ENCODE measurements around the gene LAMA2.

The LAMA2 gene

DNA sequence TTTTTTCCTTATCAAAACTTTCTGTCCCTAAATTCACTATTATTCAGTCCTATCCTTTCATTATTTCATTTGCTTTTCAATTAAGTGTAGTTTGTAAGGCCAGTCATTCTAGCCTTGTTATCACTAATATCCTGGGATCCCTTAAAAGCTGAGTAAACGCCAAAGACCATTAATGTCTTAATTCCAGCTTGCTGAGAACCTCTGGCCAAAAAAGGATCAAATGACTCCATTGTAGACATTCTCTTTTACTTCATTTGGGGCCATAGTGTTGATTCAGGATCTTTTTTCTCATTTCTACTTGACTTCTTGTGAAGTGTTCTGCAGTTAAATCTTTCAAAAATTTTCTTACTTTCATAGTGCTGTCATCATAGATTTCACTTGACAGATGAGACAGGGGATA, 379.7 kb downstream of the LAMA2 start:
- DNase-seq (ENCODE audit: low spot score) = no peak

GRCh38 chr6:129263176-129263575, 380.2 kb downstream of the LAMA2 start:
- no peak for DNase-seq (ENCODE audit: low spot score)

- DNase-seq (ENCODE audit: low spot score) = no peak
Measured at GRCh38 chr6:129264480-129265045, 381.6 kb downstream of the LAMA2 start.

DNA sequence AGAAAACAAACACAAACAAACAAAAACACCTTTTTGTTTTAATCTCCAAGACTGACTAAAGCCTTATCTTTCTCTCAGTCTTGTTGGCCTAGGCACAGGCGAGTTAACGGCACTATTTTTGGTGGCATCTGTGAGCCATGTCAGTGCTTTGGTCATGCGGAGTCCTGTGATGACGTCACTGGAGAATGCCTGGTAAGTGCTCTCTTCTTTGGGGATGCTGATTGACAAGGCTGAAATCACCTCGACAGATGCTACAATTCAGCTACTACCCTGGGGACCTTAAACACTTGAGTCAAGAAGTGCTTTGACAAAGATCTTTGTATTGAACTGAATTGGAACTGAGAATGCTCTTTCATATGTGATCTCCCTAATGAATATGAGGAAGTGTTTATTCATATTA, 384.1 kb downstream of the LAMA2 start:
- DNase-seq (ENCODE audit: low spot score) = no peak

GRCh38 chr6:129269076-129269475, 386.1 kb downstream of the LAMA2 start:
- no peak for DNase-seq (ENCODE audit: low spot score)

DNA sequence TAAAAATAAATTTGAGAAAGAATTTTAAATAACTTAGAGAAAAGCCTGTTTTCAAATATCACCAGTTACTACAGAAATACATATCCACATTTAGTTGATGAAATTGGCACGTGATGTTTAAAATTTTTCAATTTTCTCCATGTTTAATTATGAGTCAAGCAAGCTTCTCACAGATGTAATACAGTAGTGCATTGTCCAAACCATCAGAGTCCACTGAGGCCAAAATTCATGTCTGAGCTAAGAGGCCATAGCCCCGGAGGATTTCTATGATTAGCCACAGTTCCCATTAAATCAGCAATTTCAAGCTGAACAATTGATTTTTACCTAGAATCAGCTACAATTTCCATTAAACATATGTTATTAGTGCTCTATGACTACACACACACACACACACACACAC, 387.0 kb downstream of the LAMA2 start:
- DNase-seq (ENCODE audit: low spot score) = no peak

DNA sequence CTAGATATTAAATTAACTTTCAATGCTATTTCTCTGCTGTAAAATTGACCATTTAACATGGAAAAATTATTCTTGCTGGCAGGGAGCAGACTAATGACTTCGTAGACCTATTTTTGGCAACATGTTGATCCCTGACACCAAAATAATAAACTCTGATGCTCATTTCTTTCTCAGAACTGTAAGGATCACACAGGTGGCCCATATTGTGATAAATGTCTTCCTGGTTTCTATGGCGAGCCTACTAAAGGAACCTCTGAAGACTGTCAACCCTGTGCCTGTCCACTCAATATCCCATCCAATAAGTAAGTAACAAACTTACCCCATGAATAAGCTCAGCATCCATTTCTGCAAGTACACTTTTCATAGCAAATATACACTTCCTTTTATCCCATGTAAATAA, 387.5 kb downstream of the LAMA2 start:
- DNase-seq (ENCODE audit: low spot score) = no peak

- DNase-seq (ENCODE audit: low spot score) = no peak
Measured at GRCh38 chr6:129273161-129273560, 390.2 kb downstream of the LAMA2 start.

- no peak for DNase-seq (ENCODE audit: low spot score)
Measured at GRCh38 chr6:129276461-129276860, 393.5 kb downstream of the LAMA2 start.

DNA sequence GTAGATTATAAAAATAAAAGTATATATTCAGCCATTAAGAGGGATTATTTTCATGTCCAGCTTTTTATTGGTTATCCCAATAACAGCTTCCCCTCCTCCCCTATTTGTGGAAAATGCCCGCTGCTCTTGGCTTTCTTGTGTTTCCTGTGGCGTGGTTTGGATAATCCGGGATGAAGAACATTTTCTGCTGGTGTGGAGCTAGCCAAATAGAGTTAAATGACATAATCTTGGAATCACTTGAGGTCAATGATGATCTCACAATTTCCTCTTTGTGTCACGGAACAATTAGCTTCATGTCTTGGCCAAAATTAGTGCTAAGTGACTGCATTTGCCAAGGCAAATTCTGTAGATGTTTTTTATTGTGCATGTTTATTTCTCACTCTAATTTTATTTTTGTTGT, 394.0 kb downstream of the LAMA2 start:
- no peak for DNase-seq (ENCODE audit: low spot score)

DNA sequence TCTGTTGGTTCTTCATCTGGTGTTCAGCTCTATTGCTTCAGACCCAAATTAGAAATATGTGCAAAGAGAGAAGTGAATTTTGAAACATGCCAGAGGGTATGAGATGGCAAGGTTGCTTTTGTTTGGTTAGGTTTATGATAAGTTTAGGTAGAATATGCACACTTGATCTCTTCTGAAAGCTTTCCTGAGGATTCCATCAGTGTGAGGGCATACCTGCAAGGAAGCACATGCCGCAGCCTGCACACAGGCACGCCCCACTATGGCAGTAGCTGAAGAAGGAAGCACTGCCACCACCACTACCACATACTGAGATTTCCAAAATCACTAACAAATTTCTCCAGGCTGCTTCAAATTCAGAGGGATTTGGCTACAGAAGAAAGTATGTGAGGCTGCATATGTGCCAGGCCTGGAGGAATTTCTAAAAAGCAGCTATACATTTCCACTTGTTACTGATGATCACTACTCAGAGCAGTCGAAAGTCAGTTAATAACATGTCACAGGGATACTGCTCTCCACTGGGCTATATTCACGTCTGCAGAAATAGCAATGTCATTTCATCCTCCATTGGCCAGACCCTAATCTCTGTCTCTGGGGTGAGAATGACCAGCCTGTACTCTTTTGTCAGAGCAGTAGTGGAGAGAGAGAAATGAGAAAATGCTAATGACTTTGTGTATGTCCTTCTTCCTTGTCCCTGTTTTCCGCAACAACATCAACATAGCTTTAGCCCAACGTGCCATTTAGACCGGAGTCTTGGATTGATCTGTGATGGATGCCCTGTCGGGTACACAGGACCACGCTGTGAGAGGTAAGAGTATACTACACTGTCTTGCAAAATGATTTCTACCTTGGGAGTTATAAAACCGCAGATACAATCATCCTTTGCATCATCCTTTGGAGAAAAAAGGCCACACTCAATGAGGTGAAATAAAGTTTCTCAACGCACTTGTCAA, 396.7 kb downstream of the LAMA2 start:
- no peak for DNase-seq (ENCODE audit: low spot score)

DNA sequence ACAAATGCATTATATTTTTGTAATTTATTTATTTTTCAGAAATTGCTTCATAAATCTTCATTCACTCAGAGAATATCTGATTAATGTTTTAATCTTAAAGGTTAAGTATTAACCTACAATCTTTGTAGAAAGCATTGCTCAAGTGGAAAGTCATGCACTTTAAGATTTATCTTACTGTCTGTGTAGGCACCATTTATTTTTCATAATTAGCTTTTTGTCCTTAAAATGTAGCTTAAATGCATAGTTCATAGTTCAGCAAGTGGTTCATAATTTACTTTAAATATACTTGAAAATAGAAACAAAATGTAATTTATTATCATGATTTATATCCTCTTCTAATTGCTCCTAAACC, 397.3 kb downstream of the LAMA2 start:
- DNase-seq (ENCODE audit: low spot score) = no peak

DNA sequence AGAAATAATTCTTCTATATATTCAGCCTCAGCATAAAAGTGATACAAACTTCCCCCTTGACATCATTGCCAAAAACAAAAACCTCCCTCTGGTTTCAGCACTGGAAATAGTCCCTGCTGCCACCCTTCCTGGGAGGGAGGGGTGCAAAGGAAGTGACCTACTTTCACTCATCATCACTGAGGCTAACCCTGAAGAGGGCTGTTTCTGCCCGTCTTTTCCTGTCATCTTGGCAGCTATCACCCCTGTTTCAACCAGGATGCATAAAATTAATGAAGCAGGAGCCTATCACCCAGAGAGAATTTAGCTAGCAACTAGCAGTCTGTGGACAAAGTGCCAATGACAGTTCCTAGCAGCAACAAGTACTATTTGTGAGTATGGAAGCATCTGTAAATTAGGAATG, 397.8 kb downstream of the LAMA2 start:
- DNase-seq (ENCODE audit: low spot score) = no peak

- DNase-seq (ENCODE audit: low spot score) = no peak
Measured at GRCh38 chr6:129281168-129281796, 398.3 kb downstream of the LAMA2 start.

GRCh38 chr6:129282019-129282418, 399.1 kb downstream of the LAMA2 start:
- no peak for DNase-seq (ENCODE audit: low spot score)

- DNase-seq (ENCODE audit: low spot score) = no peak
Measured at GRCh38 chr6:129284225-129284624, 401.3 kb downstream of the LAMA2 start.

GRCh38 chr6:129287231-129288177, 404.6 kb downstream of the LAMA2 start:
- DNase-seq (ENCODE audit: low spot score) = no peak

GRCh38 chr6:129289442-129289841, 406.5 kb downstream of the LAMA2 start:
- DNase-seq (ENCODE audit: low spot score) = no peak

DNA sequence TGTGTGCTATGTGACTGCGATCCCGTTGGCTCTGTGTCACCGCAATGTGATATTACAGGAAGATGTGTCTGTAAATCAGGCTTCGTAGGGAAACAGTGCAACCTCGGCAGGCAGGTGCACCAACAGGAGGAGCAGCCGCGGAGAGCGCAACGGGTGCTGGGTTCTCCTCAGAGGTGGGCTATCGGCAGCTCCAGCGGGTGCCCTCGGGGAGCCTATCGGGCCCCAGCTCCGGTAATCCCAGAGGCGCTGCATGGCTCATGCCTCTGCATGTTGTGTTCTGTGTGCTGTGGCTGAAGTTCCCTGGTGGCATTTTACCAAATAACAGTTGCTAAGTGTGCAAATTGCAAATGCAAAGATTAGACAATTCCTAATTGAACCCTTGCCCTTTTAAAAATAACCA, 409.9 kb downstream of the LAMA2 start:
- no peak for DNase-seq (ENCODE audit: low spot score)

GRCh38 chr6:129297592-129297991, 414.7 kb downstream of the LAMA2 start:
- no peak for DNase-seq (ENCODE audit: low spot score)

DNA sequence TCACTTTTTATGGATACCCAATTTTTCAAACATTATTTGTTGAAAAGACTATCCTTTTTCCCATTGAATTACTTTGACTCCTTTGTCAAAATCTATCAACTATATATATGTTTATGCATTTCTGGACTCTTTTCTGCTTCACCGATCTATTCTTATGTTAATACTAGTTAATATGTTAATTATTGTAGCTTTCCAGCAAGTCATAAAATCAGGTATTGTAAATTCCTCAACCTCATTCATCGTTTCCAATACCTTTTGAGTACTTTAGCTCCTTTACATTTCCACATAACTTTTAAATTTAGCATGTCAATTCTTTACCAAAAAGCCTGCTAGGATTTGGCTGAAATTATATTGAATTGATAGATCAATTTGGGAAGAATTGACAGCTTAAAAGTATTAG, 419.7 kb downstream of the LAMA2 start:
- no peak for DNase-seq (ENCODE audit: low spot score)

GRCh38 chr6:129306826-129307225, 423.9 kb downstream of the LAMA2 start:
- DNase-seq (ENCODE audit: low spot score) = no peak
